ENCODE data around the gene CEP112. TPM values are rescaled to one million over a fixed set of nuclear protein-coding genes. Genes with fewer than 3 reads are reported as not detected.

Gene CEP112
- total and polyA plus RNA-seq, 9 of the 15 experiments (the other 6 are each of a cell fraction or from before 2014, with no cell fraction given) = 0.84 TPM; not detected in 8

DNA sequence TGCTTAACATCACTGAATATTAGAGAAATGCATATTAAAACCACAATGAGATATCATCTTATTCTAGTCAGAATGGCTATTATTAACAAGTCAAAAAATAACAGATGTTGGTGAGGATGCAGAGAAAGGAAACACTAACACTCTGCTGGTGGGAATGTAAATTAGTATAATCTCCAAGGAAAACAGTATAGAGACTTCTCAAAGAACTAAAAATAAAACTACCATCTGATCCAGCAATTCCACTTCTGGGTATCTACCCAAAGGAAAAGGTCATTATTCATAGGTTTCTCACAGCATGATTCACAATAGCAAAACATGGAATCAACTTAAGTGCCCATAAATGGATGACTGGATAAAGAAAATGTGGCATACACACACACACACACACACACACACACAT is 166.4 kb downstream of the CEP112 start:
- TF ChIP-seq, protein P1, sequence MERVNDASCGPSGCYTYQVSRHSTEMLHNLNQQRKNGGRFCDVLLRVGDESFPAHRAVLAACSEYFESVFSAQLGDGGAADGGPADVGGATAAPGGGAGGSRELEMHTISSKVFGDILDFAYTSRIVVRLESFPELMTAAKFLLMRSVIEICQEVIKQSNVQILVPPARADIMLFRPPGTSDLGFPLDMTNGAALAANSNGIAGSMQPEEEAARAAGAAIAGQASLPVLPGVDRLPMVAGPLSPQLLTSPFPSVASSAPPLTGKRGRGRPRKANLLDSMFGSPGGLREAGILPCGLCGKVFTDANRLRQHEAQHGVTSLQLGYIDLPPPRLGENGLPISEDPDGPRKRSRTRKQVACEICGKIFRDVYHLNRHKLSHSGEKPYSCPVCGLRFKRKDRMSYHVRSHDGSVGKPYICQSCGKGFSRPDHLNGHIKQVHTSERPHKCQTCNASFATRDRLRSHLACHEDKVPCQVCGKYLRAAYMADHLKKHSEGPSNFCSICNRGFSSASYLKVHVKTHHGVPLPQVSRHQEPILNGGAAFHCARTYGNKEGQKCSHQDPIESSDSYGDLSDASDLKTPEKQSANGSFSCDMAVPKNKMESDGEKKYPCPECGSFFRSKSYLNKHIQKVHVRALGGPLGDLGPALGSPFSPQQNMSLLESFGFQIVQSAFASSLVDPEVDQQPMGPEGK (CRISPR knock-in tag; IDR thresholded peaks at IDR 0.05; ENCODE audit: borderline replicate concordance) = no peak
- no peak for TF ChIP-seq ZNF311 (CRISPR knock-in tag; IDR thresholded peaks at IDR 0.05)
- TF ChIP-seq CEBPG (CRISPR knock-in tag; IDR thresholded peaks at IDR 0.05) = no peak
- no peak for TF ChIP-seq CEBPG (tag; conservative IDR thresholded peaks at IDR 0.05 in 1 of 2, IDR thresholded peaks at IDR 0.05 in 1 of 2)
- TF ChIP-seq, protein P2, sequence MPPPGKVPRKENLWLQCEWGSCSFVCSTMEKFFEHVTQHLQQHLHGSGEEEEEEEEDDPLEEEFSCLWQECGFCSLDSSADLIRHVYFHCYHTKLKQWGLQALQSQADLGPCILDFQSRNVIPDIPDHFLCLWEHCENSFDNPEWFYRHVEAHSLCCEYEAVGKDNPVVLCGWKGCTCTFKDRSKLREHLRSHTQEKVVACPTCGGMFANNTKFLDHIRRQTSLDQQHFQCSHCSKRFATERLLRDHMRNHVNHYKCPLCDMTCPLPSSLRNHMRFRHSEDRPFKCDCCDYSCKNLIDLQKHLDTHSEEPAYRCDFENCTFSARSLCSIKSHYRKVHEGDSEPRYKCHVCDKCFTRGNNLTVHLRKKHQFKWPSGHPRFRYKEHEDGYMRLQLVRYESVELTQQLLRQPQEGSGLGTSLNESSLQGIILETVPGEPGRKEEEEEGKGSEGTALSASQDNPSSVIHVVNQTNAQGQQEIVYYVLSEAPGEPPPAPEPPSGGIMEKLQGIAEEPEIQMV (tag; conservative IDR thresholded peaks at IDR 0.05; ENCODE audit: low read depth) = no peak
- no peak for TF ChIP-seq DMBX1 (CRISPR knock-in tag; IDR thresholded peaks at IDR 0.05; ENCODE audit: borderline replicate concordance)
- no peak for TF ChIP-seq ZC3H8 (IDR thresholded peaks at IDR 0.05)
- TF ChIP-seq SRSF1 (IDR thresholded peaks at IDR 0.05; ENCODE audit: low read depth, low read length) = no peak
- no peak for TF ChIP-seq CBX2 (IDR thresholded peaks at IDR 0.05; ENCODE audit: insufficient read depth, low read length, poor library complexity, severe bottlenecking)
- TF ChIP-seq NR0B1 (IDR thresholded peaks at IDR 0.05; ENCODE audit: partially characterized antibody) = no peak
- in situ Hi-C loops (cut with MboI) = no loop called here
- FAIRE-seq (no peak), DNase-seq (ENCODE audit: extremely low read depth in 1 of 4, low spot score in 3 of 4) (no peak), ATAC-seq (no peak)
- CTCF ChIA-PET (ENCODE audit: low intra/inter-chr PET ratio) = no interaction called here
- Histone ChIP-seq H3K27ac (ENCODE audit: extremely low read depth, low read depth, low read length) (no peak overlapping the region), H4K20me1 (replicated peaks; ENCODE audit: control insufficient read depth, insufficient read depth, low read length) (no peaks in the 10 kb centered on the region), H3K36me3 (ENCODE audit: control insufficient read depth, insufficient read depth, low read length) (no peaks in the 10 kb centered on the region), H3K9me1 (ENCODE audit: control insufficient read depth, insufficient read depth, low read length) (no peaks in the 10 kb centered on the region), H2AFZ (ENCODE audit: low read depth, low read length) (no peak overlapping the region), H3K27me3 (ENCODE audit: control insufficient read depth in 2 of 2, insufficient read depth in 2 of 2, low read length in 2 of 2) (no peaks in the 10 kb centered on the region), H3K9me3 (replicated peaks; ENCODE audit: control insufficient read depth, insufficient read depth, low read depth, low read length) (no peaks in the 10 kb centered on the region), H3K4me2 (ENCODE audit: insufficient read depth, low read length) (no peak overlapping the region), H3K79me2 (ENCODE audit: control insufficient read depth, insufficient read depth, low read length) (no peaks in the 10 kb centered on the region), H3K9ac (ENCODE audit: insufficient read depth in 1 of 2, low read depth in 2 of 2, low read length in 2 of 2) (no peak overlapping the region), H3K4me3 (no peak overlapping the region), H3K4me1 (replicated peaks in 1 of 2; ENCODE audit: control insufficient read depth in 2 of 2, insufficient read depth in 2 of 2, low read length in 2 of 2) (no peaks in the 10 kb centered on the region)
- intact Hi-C loops (cut with micrococcal nuclease) = no loop called here
- POLR2A ChIA-PET = no interaction called here
- BruUV-seq (replicated peaks) = no TSS peak
